HG03469 (cell line): ENCODE measurements around the gene NCAPG.

ENCODE experiments used
- ATAC-seq: cut with Tn5 transposase; IDR thresholded peaks from one replicate; pipeline ENCODE4 v1.9.1; 2021; ENCODE audit warnings: mild to moderate bottlenecking, moderate library complexity, moderate number of reproducible peaks; ENCODE audit not compliant: unreplicated experiment

Gene NCAPG

DNA sequence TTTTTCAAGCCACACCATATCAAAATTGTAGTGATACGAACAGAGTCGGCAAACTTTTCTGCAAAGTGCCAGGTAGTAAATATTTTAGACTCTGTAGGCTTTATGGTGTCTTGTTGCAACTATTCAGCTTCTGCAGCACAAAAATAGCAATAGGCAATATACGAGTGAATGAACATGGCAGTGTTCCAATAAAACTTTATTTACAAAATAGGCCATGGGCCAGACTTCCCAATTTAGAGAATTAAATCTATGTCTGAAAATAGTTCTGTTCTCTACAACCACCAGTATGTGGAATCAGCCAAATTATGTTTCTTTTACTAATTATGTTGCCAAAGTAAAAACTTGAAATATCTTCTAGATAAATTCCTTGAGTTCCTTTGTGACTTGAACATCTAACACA is 56.5 kb downstream of the NCAPG start:
- ATAC-seq, result no peak

DNA sequence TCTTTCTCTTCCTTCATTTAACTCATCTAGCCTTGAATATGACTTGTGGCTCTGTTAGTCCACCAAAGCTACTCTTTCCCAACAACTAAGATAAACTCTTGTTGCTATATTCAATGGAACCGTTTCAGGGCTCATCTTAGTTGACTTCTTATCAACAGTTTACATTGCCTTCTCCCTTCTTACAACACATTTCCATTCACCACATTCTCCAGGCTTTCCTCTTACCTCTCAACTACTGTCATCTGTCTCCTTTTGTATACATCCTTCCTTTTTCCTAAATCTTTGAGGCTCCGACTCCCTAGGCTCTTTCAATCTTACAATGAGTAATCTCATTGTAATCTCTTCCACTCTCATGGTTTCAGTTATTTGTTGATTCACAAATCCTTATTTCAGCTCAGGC is 58.5 kb downstream of the NCAPG start:
- ATAC-seq, result no peak

- ATAC-seq, result peak; percentile 97
Observed at GRCh38 chr4:17875402-17876070, 64.8 kb downstream of the NCAPG start.

DNA sequence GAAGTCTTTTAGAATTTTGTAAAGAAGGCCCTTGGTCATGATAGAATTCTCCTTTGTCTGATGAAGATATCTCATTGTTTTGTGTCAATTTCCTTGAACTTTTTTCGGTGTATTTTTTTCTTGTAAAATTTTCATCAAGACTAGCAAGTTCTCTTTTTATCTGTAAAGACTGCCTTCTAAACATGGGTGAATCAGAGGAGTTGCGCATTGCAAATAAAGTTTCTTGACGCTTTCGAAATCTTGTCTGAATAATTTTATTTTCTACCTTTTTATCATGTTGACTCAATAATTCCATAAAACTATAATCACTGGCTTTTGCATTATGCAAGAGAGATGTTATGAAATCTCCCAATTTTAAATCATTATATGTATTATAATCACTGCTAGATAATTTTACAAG is 66.2 kb downstream of the NCAPG start:
- ATAC-seq, result no peak

- no peak for ATAC-seq
Observed at GRCh38 chr4:17877661-17878060, 66.9 kb downstream of the NCAPG start.

DNA sequence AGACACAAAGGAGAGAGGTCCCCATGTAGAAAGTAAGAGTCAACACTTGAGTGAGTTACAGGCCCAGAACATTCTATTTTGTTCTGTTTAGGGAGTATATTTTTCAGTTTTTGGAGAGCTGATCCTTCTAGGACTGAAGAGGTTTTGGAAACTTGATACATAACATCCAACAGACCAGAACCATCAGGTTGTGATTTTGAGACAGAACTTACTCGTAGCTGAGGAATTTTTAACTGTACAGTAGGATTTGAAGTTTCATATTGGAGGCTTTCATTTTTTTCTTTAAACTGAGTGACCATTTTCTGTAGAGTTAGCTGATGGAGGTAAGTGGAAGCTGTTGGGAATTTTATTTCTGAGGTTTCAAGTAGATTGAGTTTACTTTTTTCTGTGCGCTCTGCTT is 73.3 kb downstream of the NCAPG start:
- ATAC-seq, result no peak

DNA sequence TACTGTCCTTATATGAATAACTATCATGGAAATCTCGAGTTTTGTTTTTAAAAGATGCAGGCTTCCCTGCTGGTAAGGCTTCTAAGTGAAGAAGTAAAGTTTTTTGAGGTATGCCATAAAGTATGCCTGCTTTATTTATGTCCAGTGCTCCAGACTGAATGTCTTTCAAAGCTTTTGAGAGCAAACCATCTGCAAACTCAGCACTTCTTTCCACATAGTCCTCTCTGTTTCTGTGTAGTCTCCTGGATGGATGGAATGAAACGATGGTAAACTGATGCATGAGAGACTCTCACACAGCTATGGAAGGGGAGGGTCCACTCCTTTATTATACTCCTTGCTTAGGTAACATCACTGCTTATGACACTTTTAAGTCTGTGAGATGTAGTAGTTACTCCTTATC is 73.7 kb downstream of the NCAPG start:
- ATAC-seq, result no peak

DNA sequence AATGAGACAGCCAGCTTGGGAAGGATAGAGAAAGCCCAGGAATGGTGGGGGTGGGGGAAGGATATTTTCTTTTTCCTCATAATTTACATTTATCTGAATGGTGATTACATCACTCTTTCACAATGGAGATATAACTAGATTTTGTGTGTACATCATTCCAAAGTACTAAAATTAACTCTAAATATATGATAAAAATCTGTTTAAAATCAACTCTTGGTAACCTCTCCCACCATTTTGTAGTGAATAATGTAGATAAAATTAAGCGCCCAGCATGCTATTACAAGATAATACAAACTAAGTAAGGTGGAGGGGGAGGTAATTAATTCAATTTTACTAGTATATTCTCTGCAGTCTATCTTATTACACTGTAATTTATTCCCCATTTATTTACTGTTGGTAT is 78.9 kb downstream of the NCAPG start:
- no peak for ATAC-seq

GRCh38 chr4:17894421-17894820 is 83.6 kb downstream of the NCAPG start:
- ATAC-seq, result no peak
